ENCODE results near the gene DDX17.

The DDX17 gene

GRCh38 chr22:38446018-38446601, 60.0 kb downstream of the DDX17 start:
- no peak for DNase-seq

DNA sequence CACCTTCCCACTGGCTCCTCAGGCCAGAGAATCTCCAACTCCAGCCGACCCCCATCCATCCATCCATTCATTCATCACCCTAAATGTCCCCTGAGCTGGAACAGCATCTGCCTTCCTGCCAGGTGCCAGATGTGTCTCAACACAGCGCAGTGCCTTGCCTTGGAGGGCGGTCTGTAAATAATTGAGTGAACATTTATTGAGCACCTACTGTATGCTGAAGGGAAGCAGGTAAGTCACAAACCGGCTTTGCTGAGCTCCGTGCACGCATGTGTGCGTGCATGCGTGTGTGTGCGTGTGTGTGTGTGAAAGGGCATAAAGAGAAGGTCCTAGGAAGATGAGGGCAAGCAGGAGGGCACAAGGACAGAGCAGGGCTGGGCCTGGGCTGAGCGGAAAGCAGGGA, 61.3 kb downstream of the DDX17 start:
- DNase-seq = no peak

DNA sequence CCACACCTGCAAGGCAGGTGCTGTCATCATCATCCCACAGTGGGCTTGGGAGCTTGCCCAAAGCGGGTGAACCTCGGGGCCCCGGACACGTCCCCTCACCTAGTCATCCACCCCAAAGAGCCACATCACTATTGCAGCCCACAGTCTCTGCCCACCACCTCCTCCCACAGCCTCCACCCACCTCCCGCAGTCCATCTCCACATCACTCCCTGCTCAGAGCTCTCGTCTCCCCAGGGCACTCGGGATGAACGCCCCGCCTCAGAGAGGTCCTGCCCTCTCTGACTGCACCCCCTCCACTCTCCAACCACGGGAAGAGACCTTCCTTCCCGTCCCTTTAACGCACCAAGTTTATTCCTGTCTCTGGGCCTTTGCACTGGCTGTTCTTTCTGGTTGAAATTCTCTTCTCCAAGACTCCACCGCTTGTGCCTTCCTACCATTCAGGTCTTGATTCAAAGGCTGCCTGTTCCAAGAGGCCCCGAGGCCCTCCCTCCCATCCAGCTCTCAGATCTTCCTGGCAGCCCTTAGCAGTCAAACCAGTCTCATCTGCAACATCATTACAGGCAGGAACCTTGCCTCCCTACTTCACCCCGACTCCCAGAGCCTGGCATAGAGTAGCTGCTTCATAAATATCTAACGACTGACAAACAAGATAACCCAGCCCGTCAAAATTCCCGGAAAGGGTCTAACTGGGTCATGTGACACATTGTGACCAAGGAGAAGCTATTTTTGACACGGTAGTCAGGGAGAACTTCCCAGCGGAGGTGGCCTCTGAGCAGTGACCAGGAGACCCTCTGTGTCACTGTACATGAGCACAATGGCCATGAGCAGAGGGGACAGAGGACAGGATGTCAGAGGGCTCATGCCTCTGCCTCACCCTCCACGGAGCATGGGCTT, 62.2 kb downstream of the DDX17 start:
- no peak for DNase-seq

DNA sequence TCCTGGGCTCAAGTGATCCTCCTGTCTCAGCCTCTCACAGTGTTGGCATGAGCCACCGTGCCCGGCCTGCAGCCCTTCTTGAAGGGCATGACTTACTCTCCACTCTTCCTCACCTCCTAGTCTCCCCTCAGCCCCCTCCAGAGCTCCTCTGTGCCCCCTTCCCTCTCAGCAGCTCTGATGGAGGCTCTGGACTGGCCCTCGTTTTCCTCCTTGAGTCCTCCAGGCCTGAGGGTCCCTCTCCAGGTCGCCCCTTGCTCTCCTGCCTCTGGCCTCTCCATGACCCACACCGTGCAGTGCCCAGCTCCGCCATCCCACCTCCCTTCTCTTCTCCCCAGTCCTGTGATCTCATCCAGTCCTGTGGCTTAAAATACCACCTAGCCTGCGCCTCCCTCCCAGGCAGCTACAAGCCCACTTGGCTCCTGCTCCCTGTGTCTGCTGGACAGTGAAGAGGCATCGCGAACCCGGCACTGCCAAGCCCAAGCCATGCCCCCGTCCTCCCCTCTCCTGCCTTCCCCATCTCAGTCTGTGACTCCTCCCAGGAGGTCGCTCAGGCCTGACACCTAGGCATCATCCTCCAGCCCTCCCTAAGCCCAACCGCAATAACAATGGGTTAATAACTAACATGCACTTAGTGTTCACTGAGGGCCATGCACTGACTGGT, 63.0 kb downstream of the DDX17 start:
- DNase-seq = no peak

- DNase-seq = no peak
Observed at GRCh38 chr22:38441620-38442287, 64.4 kb downstream of the DDX17 start.

- no peak for DNase-seq
Observed at GRCh38 chr22:38440747-38441350, 65.3 kb downstream of the DDX17 start.

DNA sequence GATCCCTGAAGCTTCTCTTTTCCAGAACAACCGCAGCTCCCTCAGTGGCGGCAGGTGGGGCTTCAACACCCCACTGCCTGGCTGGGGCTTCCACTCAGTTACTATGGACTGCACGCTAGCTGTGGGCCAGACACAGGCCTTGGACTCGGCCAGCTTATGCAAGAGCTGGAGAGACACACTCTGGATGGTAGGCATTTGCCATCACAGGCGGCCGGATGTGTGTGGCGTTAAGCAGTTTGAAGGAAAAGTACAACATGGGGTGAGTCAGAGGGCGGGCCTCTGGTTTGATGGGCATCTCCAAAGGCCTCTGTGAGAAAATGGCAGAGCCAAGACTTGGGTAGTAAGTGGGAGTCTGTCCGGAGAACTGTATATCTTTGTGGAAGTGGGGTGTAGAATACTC, 68.7 kb downstream of the DDX17 start:
- peak; percentile 15 for DNase-seq

DNA sequence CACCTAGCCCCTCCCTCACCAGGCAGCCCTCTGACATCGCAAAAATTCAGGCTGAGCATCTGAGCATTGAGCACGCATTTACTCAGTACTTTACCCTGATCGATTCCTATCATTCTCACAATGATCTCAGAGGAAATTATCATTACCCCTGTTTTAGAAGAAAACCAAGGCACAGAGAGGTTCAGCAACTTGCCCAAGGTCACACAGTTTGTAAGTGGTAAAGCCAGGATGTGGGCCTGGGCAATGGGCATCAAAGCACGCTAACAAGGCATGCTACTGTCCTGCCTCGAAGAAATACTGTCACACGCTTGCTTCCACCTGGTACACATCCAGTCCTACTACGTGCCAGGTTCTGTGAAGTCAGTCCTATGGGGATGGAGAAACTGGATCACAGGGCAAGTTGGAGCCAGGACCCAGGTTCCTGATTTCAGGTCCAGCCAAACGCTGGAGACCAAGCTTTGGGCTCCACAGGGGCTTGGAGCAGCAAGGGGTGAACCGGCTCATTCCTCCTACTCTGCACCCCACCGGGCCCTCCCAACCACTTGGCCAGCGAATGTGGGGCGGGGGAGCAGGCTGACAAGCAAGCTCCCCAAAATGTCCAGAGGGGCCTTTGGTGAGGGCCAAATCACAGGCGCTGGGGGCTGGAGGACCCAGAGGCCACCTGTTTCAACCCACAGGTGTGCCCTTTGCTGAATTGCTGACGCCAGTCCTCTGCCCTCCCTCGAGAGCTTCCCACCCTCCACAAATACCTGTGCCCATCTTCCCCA, 69.3 kb downstream of the DDX17 start:
- DNase-seq = no peak

- no peak for DNase-seq
Observed at GRCh38 chr22:38435965-38436364, 70.1 kb downstream of the DDX17 start.

- DNase-seq = no peak
Observed at GRCh38 chr22:38435010-38435409, 71.1 kb downstream of the DDX17 start.

GRCh38 chr22:38433871-38434270, 72.2 kb downstream of the DDX17 start:
- DNase-seq = no peak

Measured in HCEC 1CT (cell line).